Adrenal gland (tissue), 5 donors: ENCODE data around the gene FHIT.

Experiments used
- POLR2A ChIP-seq, 2 donors: fragments of 450-650 bp; IDR thresholded peaks; one replicate each; pipeline ENCODE4 v1.6.1; 2017; ENCODE audit warnings: antibody characterized with exemption in 2 of 2, mild to moderate bottlenecking in 2 of 2, moderate library complexity in 1 of 2
- TF ChIP-seq, protein P1 (sequence below), 6 experiments: fragments of 450-650 bp in 4 of 6; fragments of 200-600 bp in 2 of 6; sonication (generic) in 1 of 6; IDR thresholded peaks; 1 replicate in 5 of 6; 2 replicates in 1 of 6; pipeline versions ENCODE4 v1.5.1 to v1.8.0; 2016 to 2021; ENCODE audit warnings: antibody characterized with exemption in 6 of 6, mild to moderate bottlenecking in 2 of 6, moderate library complexity in 1 of 6
- donor health status: DM: no; HTN: no; CAD: no.

GRCh38 chr3:59884409-59884808, 1366.8 kb downstream of the FHIT start:
- TF ChIP-seq, protein P1, sequence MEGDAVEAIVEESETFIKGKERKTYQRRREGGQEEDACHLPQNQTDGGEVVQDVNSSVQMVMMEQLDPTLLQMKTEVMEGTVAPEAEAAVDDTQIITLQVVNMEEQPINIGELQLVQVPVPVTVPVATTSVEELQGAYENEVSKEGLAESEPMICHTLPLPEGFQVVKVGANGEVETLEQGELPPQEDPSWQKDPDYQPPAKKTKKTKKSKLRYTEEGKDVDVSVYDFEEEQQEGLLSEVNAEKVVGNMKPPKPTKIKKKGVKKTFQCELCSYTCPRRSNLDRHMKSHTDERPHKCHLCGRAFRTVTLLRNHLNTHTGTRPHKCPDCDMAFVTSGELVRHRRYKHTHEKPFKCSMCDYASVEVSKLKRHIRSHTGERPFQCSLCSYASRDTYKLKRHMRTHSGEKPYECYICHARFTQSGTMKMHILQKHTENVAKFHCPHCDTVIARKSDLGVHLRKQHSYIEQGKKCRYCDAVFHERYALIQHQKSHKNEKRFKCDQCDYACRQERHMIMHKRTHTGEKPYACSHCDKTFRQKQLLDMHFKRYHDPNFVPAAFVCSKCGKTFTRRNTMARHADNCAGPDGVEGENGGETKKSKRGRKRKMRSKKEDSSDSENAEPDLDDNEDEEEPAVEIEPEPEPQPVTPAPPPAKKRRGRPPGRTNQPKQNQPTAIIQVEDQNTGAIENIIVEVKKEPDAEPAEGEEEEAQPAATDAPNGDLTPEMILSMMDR (IDR thresholded peaks at IDR 0.05): no peak
- no peak for TF ChIP-seq POLR2A (IDR thresholded peaks at IDR 0.05)
